ENCODE data around the gene RNF41.
A peak's percentile ranks its signal among the peaks of the same experiment; 100 is the strongest.

The RNF41 gene

GRCh38 chr12:56242986-56243385 is 21.3 kb upstream of the RNF41 start:
- DNase-seq = no peak

GRCh38 chr12:56241424-56242303 is 19.9 kb upstream of the RNF41 start:
- DNase-seq = no peak

GRCh38 chr12:56237552-56237951 is 15.8 kb upstream of the RNF41 start:
- no peak for DNase-seq

- no peak for DNase-seq
Observed at GRCh38 chr12:56236985-56237384, 15.3 kb upstream of the RNF41 start.

GRCh38 chr12:56236091-56236490 is 14.4 kb upstream of the RNF41 start:
- DNase-seq = no peak

GRCh38 chr12:56234746-56235436 is 13.2 kb upstream of the RNF41 start:
- DNase-seq = no peak

GRCh38 chr12:56231184-56231582 is 9.5 kb upstream of the RNF41 start:
- DNase-seq = no peak

- no peak for DNase-seq
Observed at GRCh38 chr12:56230432-56231183, 8.9 kb upstream of the RNF41 start.

- DNase-seq = no peak
Observed at GRCh38 chr12:56229916-56230431, 8.3 kb upstream of the RNF41 start, which contains the start of gene SLC39A5. Gene SLC39A5 (plus strand): TSS chr12:56230051. CDS start chr12:56231275, 1,224 bp downstream.

- no peak for DNase-seq
Observed at GRCh38 chr12:56229082-56229481, 7.4 kb upstream of the RNF41 start.

- DNase-seq = no peak
Observed at GRCh38 chr12:56224954-56225353, 3.2 kb upstream of the RNF41 start.

GRCh38 chr12:56224102-56224701 is 2.5 kb upstream of the RNF41 start, which contains the start of gene NABP2:
Gene NABP2 (plus strand): TSS chr12:56224342. CDS start chr12:56224857, 515 bp downstream.
- DNase-seq = peak; percentile 94

- DNase-seq = no peak
Observed at GRCh38 chr12:56223571-56224101, 1.9 kb upstream of the RNF41 start.

- no peak for DNase-seq
Observed at GRCh38 chr12:56222531-56222895, 791 bp upstream of the RNF41 start.

GRCh38 chr12:56221232-56221756 is 428 bp downstream of the RNF41 start:
- DNase-seq = no peak

GRCh38 chr12:56220611-56221231 is 1.0 kb downstream of the RNF41 start:
- DNase-seq = no peak

GRCh38 chr12:56219840-56220239 is 1.9 kb downstream of the RNF41 start:
- no peak for DNase-seq

- DNase-seq = no peak
Observed at GRCh38 chr12:56216461-56216860, 5.3 kb downstream of the RNF41 start.

GRCh38 chr12:56213878-56214277 is 7.8 kb downstream of the RNF41 start:
- no peak for DNase-seq

- no peak for DNase-seq
Observed at GRCh38 chr12:56212361-56212760, 9.4 kb downstream of the RNF41 start.

GRCh38 chr12:56208006-56208405 is 13.7 kb downstream of the RNF41 start:
- DNase-seq = no peak

Data from stimulated activated CD4-positive, alpha-beta T cell treated with anti-CD3 and anti-CD28 coated beads, Interleukin-2, amount 100 ng/mL, for 48 hours (primary cell).